Measurements from ENCODE around the gene RLN2.
"Not testable (repeated sequence)": the region's sequence is repeated elsewhere in the genome, so short reads cannot be mapped to it uniquely, and the experiment has no call there.

Gene RLN2, protein sequence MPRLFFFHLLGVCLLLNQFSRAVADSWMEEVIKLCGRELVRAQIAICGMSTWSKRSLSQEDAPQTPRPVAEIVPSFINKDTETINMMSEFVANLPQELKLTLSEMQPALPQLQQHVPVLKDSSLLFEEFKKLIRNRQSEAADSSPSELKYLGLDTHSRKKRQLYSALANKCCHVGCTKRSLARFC

GRCh38 chr9:5303840-5304795 is at the start of gene RLN2:
TSS of gene RLN2 (minus strand) at chr9:5304716. CDS start at chr9:5304580, 136 bp downstream.
- not testable (repeated sequence) for DNase-seq

- DNase-seq: no peak
Observed at GRCh38 chr9:5354184-5354583, 49.7 kb upstream of the RLN2 start.

DNA sequence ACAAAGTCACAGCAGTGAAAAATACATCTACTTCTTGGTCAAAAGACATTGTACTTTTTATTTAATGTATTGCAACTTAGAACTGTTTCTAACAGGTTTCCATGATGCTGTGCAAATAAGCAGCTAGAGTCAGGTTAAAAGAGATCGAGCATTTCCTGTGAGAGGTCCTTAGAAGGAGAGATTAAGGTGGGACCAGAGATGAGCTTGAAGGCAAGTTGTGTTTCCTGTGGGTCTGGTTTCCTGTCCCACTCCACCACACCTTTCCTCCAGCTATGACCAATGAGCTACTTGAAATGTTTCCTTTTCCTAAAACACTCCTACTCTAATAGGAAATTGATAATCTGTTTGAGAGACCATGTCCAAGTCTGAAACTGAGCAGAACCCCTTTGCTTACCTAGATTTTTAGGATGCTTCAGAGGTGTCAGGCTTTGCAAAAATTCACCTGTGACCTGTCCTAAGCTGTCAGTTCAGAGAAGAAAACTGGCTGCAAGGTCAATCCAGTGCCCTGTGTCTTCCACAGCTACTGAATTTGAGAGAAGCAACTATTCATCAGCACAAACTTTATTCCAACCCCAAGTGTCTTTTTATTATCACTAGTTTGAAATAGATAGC is 48.2 kb upstream of the RLN2 start:
- DNase-seq: no peak

GRCh38 chr9:5338992-5339981 is 34.8 kb upstream of the RLN2 start, which contains the start of gene RLN1:
TSS of gene RLN1 (minus strand) at chr9:5339876. CDS start at chr9:5339746, 130 bp downstream.
- DNase-seq: not testable (repeated sequence)

- no peak for DNase-seq
Observed at GRCh38 chr9:5336688-5337087, 32.2 kb upstream of the RLN2 start.

- not testable (repeated sequence) for DNase-seq
Observed at GRCh38 chr9:5331276-5331675, 26.8 kb upstream of the RLN2 start.

DNA sequence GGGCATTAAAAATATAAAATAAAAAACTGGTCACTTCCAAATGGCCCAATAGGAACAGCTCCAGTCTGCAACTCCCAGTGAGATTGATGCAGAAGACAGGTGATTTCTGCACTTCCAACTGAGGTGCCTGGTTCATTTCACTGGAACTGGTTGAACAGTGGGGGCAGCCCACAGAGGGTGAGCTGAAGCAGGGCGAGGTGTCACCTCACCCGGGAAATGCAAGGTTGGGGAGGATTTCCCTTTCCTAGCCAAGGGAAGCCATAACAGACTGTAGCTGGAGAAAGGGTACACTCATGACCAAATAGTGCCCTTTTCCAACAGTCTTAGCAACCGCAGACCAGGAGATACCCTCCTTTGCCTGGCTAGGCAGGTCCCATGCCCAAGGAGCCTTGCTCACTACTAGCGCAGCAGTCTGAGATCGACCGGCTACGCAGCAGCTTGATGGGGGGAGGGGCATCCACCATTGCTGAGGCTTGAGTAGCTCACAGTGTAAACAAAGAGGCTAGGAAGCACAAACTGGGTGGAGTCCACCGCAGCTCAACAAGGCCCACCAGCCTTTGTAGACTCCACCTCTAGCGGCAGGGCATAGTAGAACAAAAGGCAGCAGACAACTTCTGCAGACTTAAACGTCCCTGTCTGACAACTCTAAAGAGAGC is 22.5 kb upstream of the RLN2 start:
- DNase-seq: no peak

DNA sequence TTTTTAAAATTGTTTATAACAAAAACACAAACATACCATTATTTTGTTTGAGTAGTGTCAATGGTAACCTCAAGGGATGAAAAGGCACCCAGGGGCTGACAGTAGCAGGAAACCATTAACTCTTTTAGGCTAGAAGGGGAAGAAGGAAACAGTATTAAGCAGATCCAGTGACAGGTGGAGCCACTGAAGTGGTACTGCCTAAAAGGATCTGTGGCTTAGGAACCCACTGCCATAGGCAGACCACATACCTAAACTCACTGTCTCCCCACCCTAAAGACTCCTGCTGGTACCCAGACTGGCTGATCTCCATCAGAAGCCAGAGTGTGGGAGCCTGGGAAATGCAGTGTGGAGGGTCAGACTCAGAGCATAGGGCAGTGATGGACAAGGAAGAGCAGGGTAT is 21.7 kb upstream of the RLN2 start:
- DNase-seq: no peak

DNA sequence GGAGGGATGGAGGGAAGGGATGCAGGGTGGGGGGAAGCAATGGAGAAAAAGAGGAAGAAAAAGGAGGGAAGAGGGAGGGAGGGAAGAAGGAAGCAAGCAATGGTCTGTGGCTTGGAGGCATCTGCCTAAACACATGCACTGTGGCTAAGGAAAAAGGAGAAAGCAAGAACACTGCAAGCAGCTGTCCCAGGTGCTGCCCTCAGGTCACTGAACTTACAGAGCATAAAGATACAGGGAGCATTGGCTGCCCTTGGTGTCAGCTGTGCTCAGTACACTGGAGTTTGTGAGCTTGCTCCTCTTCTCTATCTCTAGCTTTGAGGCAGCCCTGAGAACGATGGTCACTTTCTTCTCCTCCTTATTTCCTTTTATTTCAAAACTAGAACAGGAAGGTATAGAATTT is 17.1 kb upstream of the RLN2 start:
- not testable (repeated sequence) for DNase-seq

GRCh38 chr9:5321058-5321457 is 16.5 kb upstream of the RLN2 start:
- DNase-seq: no peak

- DNase-seq: not testable (repeated sequence)
Observed at GRCh38 chr9:5316406-5316805, 11.9 kb upstream of the RLN2 start.

DNA sequence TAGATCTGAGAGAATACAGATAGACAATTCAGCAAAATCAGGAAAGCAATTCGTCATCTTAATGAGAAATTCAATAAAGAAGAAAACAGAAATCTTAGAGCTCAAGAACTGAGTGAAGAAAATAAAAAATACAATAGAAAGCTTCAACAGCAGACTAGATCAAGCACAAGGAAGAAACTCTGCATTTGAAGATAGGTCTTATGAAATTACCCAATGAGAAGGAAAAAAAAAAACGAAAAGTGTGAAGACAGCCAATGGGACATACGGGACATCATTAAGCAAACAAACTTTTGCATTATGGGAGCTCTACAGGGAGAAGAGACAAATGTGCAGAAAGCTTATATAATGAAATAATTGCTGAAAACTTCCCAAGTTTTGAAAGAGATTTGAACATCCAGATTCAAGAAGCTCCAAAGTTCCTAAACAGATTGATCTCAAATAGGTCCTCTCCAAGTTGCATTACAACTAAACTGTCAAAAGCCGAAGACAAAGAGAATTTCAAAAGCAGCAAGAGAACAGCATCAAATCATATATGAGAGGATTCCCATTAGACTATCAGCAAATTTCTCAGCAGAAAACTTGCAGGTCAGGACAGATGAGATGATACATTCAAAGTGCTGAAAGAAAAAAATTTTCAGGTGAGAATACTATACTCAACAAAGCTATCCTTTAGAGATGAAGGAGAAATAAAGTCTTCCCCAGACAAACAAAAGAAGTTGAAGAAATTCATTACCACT is 10.8 kb upstream of the RLN2 start:
- no peak for DNase-seq

- DNase-seq: no peak
Observed at GRCh38 chr9:5310851-5311250, 6.3 kb upstream of the RLN2 start.

GRCh38 chr9:5305741-5306140 is 1.2 kb upstream of the RLN2 start:
- no peak for DNase-seq

- no peak for DNase-seq
Observed at GRCh38 chr9:5301544-5301943, 3.0 kb downstream of the RLN2 start.

- DNase-seq: no peak
Observed at GRCh38 chr9:5292141-5292540, 12.4 kb downstream of the RLN2 start.

DNA sequence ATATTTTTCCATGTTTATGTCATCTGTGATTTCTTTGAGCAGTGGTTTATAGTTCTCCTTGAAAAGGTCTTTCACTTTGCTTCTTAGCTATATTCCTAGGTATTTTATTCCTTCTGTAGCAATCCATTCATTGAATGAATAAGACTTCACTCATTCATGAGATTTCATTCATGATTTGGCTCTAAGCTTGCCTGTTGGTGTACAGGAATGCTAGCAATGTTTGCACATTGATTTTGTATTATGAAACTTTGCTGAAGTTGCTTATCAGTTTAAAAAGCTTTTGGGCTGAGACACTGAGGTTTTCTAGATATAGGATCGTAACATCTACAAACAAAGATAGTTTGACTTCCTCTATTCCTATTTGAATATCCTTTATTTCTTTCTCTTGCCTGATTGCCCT is 15.9 kb downstream of the RLN2 start:
- no peak for DNase-seq

DNA sequence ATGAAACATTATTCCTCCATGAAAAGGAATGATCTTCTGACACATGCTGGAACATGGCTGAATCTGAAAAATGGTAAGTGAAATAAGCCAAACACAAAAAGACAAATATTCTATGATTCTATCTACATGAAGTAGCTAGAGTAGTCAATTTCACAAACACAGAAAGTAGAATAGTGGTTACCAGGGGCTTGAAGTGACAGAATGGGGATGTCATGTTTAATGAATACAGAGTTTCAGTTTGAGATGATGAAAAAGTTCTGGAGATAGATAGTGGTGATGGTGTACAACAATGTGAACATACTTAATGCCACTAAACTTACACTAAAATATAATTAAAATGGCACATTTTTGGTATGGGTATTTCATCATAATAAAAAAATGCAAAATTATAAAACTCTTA is 18.3 kb downstream of the RLN2 start:
- DNase-seq: no peak

- no peak for DNase-seq
Observed at GRCh38 chr9:5278486-5278885, 26.0 kb downstream of the RLN2 start.

- no peak for DNase-seq
Observed at GRCh38 chr9:5274770-5275169, 29.7 kb downstream of the RLN2 start.

DNA sequence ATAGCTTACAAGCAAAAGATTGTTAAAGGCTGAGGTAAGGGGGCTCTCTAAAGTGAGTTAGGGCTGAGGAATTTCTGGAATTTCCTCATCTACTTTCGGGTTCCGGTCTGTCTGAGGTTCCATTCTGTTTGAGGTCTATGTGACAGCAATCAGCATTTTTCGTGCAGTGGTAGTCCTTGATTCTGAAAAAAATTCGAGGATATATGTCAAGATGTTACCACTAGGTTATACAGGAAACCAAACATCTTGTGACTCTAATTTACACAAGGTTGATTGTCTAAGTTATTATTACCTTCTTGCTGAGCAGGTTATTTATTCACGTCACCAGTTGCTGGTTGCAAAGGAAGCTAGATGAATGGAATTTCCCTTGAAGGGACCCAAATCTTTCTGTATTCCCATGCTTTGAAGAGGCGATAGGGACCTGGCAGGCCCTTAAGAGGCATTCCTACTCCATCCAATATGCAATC is 35.2 kb downstream of the RLN2 start:
- no peak for DNase-seq
